SK-N-SH treated with all-trans-retinoic acid at 6 μM for 48 hours (cell line): ENCODE results near the gene WASF3.

Experiments used
- CSRNP3 ChIP-seq: fragments of 250-450 bp; sonication (Bioruptor Pico); IDR thresholded peaks from 2 replicates; pipeline ENCODE4 v1.5.1; 2021; ENCODE audit warnings: mild to moderate bottlenecking, moderate library complexity
- PATZ1 ChIP-seq: fragments of 250-450 bp; sonication (Bioruptor Pico); IDR thresholded peaks from 2 replicates; pipeline ENCODE4 v1.8.0; 2020; ENCODE audit warnings: mild to moderate bottlenecking, moderate library complexity, borderline replicate concordance
- RARB ChIP-seq: fragments of 250-450 bp; sonication (Bioruptor Pico); IDR thresholded peaks from 2 replicates; pipeline ENCODE4 v1.8.0; 2021; ENCODE audit warnings: mild to moderate bottlenecking, moderate library complexity
- TOX ChIP-seq: fragments of 250-450 bp; sonication (Bioruptor Pico); IDR thresholded peaks from 2 replicates; pipeline ENCODE4 v1.8.0; 2021; ENCODE audit warnings: mild to moderate bottlenecking, moderate library complexity, borderline replicate concordance

- TF ChIP-seq RARB (CRISPR knock-in tag) (no peak), PATZ1 (CRISPR knock-in tag) (no peak), TOX (CRISPR knock-in tag) (no peak), CSRNP3 (CRISPR knock-in tag) (no peak)
Measured at GRCh38 chr13:26660766-26661165, 103.3 kb downstream of the WASF3 start.
